ENCODE results near the gene ATP13A4.

ATP13A4 gene

DNA sequence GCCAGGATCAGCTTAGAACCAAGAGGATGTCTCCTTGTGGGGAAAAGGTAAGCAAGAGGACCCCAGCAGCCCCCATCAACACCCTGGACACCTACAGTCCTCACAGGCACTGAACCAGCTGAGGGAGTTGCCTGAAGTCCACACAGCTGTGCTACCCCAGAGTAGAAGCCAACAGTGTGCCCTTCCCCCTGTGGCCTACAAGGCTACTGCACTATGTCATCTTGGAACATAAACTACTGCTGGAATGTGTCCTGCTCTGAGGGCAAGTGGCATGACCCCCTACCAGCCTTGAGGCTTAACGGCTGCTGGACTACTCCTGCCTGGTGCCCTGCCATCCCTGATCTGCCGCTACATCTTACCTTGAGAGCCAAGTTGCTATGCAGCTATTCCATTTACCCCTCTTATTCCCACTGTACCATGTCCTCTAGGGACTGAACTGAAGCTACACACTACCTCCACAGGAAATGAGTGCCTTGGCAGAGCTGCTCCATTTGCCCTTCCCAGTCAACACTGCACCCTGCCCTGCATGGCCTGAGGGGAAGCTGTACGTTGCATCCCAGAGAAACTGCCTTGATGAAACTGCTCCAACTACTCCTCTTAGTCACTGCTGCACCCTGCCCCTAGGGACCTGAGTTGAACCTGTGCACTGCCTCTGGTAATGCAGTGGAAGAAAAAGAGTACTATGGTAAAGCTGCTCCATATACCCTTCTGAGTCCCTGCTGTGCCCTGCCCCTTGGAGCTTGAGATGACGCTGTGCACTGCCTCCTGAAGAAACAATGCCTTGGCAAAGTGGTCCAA is 135.9 kb downstream of the ATP13A4 start:
- Mint-ChIP-seq H3K27ac (no peak overlapping the region), H3K9me3 (ENCODE audit: low read depth) (peaks cover 35% of the 10 kb centered on the region), H3K4me1 (ENCODE audit: low read depth) (no peaks in the 10 kb centered on the region), H3K27me3 (no peaks in the 10 kb centered on the region), H3K36me3 (peaks cover 50% of the 10 kb centered on the region), H3K4me3 (no peak overlapping the region)

DNA sequence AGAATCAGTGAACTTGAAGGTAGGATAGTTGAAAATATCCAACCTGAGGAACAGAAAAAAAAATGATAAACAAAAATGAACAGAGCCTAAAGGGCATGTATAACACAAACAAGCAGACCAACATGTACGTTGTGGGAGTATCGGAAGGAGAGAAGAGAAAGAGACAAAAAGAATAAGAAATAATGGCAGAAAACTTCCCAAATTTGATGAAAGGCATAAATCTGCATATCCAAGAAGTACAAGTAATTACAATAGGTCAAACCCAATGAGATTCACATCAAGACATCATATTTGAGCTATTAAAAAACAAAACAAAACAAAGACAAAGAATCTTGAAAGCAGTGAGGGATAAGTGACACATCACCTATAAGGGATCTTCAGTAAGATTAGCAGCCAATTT is 138.1 kb downstream of the ATP13A4 start:
- Mint-ChIP-seq H3K4me3 (no peak overlapping the region), H3K9me3 (ENCODE audit: low read depth) (peaks cover 22% of the 10 kb centered on the region), H3K27ac (no peak overlapping the region), H3K4me1 (ENCODE audit: low read depth) (no peaks in the 10 kb centered on the region), H3K27me3 (no peaks in the 10 kb centered on the region), H3K36me3 (peaks cover 44% of the 10 kb centered on the region)

DNA sequence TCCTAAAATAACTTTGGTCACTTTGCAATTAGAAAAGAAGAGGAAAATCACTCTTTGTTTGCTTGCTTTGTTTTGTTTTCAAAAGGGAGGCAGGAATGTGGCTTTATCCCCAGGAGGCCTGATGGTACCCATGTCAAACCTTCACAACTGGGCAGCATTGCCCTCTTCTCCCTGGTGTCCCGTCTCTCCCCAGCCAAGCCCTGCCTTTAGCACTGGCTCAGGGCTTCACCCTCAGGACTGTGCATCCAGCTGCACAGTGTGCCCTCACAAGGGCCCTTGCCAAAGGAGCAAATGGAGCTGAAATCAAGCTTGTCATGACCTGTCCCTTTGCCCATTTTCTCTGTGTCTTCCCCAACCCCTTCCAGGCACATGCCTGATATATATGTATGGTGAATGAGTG is 147.0 kb downstream of the ATP13A4 start:
- peaks cover 4% of the 10 kb centered on the region for H3K36me3 Mint-ChIP-seq
- no peak overlapping the region for H3K27ac Mint-ChIP-seq
- H3K27me3 Mint-ChIP-seq = no peaks in the 10 kb centered on the region
- H3K4me3 Mint-ChIP-seq = no peak overlapping the region
- H3K9me3 Mint-ChIP-seq (ENCODE audit: low read depth) = no peaks in the 10 kb centered on the region
- H3K4me1 Mint-ChIP-seq (ENCODE audit: low read depth) = no peaks in the 10 kb centered on the region

DNA sequence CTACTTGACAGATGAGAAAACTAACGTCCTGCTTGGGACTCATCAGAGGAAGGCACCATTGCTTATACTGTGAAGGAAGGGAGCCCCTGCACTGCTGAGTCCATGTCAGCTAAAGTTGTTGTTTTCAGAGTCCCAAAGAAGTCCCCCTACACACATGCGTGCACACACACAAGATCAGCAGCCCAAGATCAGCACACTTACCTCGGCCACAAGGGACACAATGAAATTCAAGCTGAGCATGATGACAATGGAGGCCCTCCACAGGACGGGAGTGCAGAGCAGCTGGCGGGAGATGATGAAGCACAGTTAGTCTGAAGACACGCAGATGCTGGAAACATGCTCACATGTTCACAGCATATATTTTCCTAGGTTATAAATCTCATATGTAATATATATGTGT is 147.6 kb downstream of the ATP13A4 start:
- Mint-ChIP-seq H3K4me1 (ENCODE audit: low read depth) (no peaks in the 10 kb centered on the region), H3K36me3 (peaks cover 4% of the 10 kb centered on the region), H3K27ac (no peak overlapping the region), H3K9me3 (ENCODE audit: low read depth) (no peaks in the 10 kb centered on the region), H3K4me3 (no peak overlapping the region), H3K27me3 (no peaks in the 10 kb centered on the region)

DNA sequence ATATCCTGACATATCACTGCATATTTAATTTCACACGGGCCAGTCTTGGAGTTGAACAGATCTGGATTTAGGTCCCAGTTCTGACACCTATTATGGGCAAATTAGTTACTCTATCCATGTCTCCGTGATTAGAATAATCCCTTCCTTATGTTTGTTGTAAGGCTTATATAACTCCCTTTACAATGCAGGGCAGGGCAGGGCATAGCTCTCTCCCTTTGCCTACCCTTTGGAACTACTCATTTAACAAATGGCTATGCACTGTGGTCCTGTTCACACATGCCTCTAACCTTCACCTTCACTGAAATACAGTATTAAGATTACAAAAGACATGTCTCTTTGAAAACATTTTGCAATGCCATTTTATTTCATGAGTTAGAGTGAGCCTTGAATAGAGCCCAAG is 151.4 kb downstream of the ATP13A4 start:
- H3K9me3 Mint-ChIP-seq (ENCODE audit: low read depth) = no peaks in the 10 kb centered on the region
- no peak overlapping the region for H3K4me3 Mint-ChIP-seq
- H3K36me3 Mint-ChIP-seq = peaks cover 4% of the 10 kb centered on the region
- no peaks in the 10 kb centered on the region for H3K4me1 Mint-ChIP-seq (ENCODE audit: low read depth)
- H3K27ac Mint-ChIP-seq = no peak overlapping the region
- no peaks in the 10 kb centered on the region for H3K27me3 Mint-ChIP-seq

DNA sequence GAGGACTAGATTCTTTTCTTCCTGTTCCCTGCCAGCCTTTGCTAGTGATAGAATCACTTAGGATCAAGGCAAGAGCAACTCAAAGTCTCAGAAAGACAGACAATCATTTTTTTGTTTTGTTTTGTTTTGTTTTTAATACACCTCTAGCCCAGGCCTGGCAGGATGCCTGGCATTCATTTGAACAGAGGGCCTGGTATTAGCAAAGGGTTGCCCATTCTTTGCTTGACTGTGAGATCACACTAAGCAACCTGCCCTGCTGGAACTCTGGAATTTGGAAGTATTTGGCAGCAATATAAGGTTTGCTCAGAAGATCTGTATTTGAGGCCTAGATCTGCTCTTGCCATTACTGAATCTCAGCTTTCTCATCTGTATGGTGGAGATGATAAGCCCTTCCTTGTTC is 154.4 kb downstream of the ATP13A4 start:
- Mint-ChIP-seq H3K27me3 (peaks cover 4% of the 10 kb centered on the region), H3K36me3 (peaks cover 4% of the 10 kb centered on the region), H3K9me3 (ENCODE audit: low read depth) (no peaks in the 10 kb centered on the region), H3K4me1 (ENCODE audit: low read depth) (no peaks in the 10 kb centered on the region), H3K27ac (no peak overlapping the region), H3K4me3 (no peak overlapping the region)

DNA sequence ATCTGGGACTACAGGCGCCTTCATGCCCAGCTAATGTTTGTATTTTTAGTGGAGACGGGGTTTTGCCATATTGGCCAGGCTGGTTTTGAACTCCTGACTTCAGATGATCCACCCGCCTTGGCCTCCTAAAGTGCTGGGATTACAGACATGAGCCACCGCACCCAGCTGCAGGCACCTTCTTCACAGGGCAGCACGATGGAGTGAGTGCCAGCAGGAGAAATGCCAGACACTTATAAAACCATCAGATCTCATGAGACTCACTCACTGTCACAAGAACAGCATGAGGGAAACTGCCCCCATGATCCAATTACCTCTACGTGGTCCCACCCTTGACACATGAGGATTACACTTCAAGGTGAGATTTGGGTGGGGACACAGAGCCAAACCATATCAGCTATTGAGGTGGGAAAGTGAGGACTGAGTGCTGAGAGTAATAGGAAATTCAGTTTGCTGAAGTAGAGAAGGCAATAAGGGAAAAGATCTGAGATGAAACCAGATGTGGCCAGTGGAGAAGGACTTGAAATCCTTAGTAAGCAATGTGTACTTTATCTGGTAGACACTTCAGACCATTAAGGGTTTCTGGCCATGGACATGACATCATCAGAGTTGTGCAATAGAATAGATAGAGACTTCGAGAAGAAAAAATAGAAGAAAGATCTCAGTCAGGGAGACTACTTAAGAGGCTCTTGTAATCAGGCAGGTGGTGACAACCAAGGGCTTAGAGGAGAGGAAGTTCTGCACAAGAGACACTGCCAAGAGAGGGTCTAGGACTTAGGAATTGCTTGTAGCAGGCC is 158.0 kb downstream of the ATP13A4 start:
- peaks cover 6% of the 10 kb centered on the region for H3K27me3 Mint-ChIP-seq
- H3K36me3 Mint-ChIP-seq = no peaks in the 10 kb centered on the region
- H3K4me3 Mint-ChIP-seq = no peak overlapping the region

DNA sequence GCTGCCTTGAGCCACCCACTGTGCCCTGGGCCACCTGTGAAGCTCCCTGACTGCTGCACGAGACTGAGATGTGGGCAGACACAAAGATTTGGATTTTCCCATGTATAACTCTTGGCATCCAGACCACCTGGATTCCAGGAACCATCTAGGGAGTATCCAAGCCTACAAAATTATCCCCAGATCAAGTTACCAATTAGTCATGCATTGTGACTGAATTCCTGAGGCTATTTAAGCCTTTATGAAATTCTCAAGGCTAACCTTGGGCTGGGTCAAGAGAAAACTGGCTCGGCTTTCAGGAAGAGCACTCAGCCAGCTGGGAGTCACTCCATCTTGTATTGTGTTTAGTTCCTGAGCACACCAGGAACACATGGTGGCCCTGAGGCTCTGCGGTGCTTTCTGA is 162.8 kb downstream of the ATP13A4 start:
- no peaks in the 10 kb centered on the region for H3K4me1 Mint-ChIP-seq (ENCODE audit: low read depth)
- peaks cover 13% of the 10 kb centered on the region for H3K27me3 Mint-ChIP-seq
- H3K36me3 Mint-ChIP-seq = no peaks in the 10 kb centered on the region
- no peak overlapping the region for H3K27ac Mint-ChIP-seq
- no peak overlapping the region for H3K4me3 Mint-ChIP-seq
- H3K9me3 Mint-ChIP-seq (ENCODE audit: low read depth) = no peaks in the 10 kb centered on the region

More for the DNA sequence above, 158.0 kb downstream of the ATP13A4 start:
- Mint-ChIP-seq H3K4me1 (ENCODE audit: low read depth) (no peaks in the 10 kb centered on the region), H3K27ac (no peak overlapping the region), H3K9me3 (ENCODE audit: low read depth) (no peaks in the 10 kb centered on the region)

DNA sequence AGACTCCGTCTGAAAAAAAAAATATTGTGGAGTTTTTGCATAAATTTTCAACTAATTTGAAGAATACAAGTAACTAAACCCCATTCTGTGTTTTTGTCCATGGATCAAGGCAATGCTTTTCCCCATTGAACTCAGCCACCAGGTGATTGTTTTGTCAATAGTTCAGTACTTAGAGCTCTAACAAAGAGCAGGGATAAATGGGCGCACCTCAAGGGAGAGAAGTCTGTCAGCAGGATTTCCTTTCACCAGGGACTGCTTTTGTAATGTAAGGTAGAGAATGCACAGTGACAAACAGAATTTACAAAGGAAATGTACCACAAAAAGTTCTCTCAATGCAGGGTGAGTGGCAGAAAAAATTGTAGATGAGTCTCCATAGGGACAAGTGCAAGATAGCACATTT is 165.4 kb downstream of the ATP13A4 start:
- Mint-ChIP-seq H3K27me3 (peaks cover 11% of the 10 kb centered on the region), H3K27ac (no peak overlapping the region), H3K4me1 (ENCODE audit: low read depth) (no peaks in the 10 kb centered on the region), H3K4me3 (no peak overlapping the region), H3K36me3 (no peaks in the 10 kb centered on the region), H3K9me3 (ENCODE audit: low read depth) (no peaks in the 10 kb centered on the region)

DNA sequence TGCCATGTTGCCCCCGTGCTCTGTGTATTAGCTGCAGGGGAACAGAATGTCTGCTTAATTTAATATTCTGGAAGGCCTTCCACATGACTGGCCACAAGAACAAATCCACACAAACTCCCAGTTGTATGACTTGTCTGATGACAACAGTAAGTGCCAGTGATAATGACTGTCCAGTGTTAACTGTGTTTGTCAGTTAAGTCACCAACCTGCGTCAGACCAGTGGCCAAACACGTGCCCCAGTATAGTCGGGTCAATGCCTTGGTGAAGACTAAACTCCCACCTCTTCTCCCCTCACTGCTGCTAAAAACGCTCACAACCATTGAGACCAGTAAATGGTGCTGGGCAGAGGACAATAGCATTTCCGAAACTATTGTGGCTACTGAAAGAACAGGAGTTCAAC is 166.3 kb downstream of the ATP13A4 start:
- H3K4me3 Mint-ChIP-seq = no peak overlapping the region
- H3K9me3 Mint-ChIP-seq (ENCODE audit: low read depth) = no peaks in the 10 kb centered on the region
- no peaks in the 10 kb centered on the region for H3K36me3 Mint-ChIP-seq
- H3K27me3 Mint-ChIP-seq = peaks cover 12% of the 10 kb centered on the region
- no peaks in the 10 kb centered on the region for H3K4me1 Mint-ChIP-seq (ENCODE audit: low read depth)
- H3K27ac Mint-ChIP-seq = no peak overlapping the region

DNA sequence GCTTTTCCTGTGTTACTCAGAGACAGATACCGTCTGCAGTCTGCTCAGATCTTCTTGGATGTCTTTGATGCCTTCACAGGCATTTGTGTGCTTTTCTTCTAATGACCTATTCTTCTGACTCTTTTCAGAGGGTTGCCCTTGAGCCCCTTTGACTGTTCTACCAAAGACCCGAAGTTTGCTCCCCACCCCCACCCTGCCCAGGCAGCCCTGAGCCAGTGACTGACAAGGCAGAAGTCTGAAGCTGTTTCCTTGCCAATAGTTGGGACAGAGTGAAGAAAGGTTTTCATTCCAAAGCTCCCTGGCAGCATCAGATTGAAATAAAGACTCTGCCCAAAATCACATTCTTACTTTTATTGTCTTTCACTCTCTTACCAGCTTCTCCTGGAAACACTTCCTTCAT is 167.1 kb downstream of the ATP13A4 start:
- Mint-ChIP-seq H3K27me3 (peaks cover 12% of the 10 kb centered on the region), H3K36me3 (no peaks in the 10 kb centered on the region), H3K9me3 (ENCODE audit: low read depth) (no peaks in the 10 kb centered on the region), H3K4me3 (no peak overlapping the region), H3K4me1 (ENCODE audit: low read depth) (no peaks in the 10 kb centered on the region), H3K27ac (no peak overlapping the region)

DNA sequence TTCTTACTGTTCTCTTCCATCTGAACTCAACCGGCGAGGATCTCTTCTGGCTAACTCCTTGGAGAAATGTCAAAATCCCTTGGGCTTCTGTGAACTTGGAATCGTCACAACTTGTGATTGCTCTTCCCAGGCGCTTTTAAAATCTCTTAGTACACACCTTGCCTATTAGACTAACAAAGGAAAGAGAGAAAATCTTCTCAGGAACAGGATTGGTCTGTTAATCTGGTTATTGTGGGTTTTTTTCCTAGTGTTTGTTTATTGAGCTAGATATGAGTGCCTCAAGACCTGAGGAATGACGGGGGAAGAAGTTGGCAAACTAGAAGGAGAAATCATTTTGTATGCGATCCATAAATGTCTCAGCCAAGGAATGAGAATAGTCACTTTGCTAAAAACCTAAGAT is 176.0 kb downstream of the ATP13A4 start, which contains the start of gene ATP13A5:
TSS of gene ATP13A5 (minus strand) at position 48 of the 400 bp plus-strand sequence. CDS start at position 20, 28 bp downstream.
- H3K4me1 Mint-ChIP-seq (ENCODE audit: low read depth) = no peaks in the 10 kb centered on the region
- H3K27me3 Mint-ChIP-seq = peaks cover 4% of the 10 kb centered on the region
- H3K9me3 Mint-ChIP-seq (ENCODE audit: low read depth) = no peaks in the 10 kb centered on the region
- H3K27ac Mint-ChIP-seq = no peak within 1 kb of the TSS
- H3K4me3 Mint-ChIP-seq = no peak within 1 kb of the TSS
- H3K36me3 Mint-ChIP-seq = no peaks in the 10 kb centered on the region

DNA sequence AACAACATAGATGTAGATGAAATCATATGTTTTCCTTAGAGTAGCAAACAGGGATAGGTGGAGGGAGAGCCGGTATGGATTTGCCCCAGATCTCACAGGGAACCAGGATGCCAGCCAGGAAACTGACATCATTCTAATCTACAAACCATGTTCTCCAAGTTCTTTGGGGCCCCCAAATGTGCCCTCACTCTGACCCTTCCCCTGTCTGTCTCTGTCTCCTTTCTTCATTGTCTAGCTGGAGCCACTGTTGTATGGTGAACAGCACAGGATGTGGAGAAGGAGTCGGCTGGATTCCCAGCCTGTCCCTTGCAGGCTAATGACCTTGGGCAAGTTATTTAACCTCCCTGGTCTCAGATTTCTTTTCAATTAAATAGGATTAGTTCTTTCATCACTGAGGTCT is 177.1 kb downstream of the ATP13A4 start:
- Mint-ChIP-seq H3K27me3 (peaks cover 6% of the 10 kb centered on the region), H3K27ac (no peak overlapping the region), H3K36me3 (no peaks in the 10 kb centered on the region), H3K4me3 (no peak overlapping the region), H3K9me3 (ENCODE audit: low read depth) (no peaks in the 10 kb centered on the region), H3K4me1 (ENCODE audit: low read depth) (peaks cover 1% of the 10 kb centered on the region)

DNA sequence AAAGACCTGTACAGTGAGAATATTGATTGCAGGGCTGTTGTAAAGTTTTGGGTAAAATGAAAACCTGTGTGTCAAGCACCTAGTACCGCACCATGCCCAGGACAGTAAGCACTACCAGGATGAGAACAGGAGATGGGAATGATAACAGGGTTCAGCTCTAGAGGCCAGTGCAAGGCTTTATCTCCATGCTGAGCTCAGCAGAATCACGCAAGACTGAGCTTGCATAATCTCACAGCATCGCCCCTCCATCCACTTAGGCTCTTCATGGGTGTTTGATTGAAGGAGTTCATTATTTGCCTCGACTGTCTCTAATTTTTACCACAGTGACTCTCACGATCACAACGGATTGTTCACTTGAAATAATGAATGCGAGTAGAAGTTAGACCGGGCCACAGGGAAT is 179.1 kb downstream of the ATP13A4 start:
- no peaks in the 10 kb centered on the region for H3K9me3 Mint-ChIP-seq (ENCODE audit: low read depth)
- H3K4me3 Mint-ChIP-seq = no peak overlapping the region
- no peak overlapping the region for H3K27ac Mint-ChIP-seq
- H3K27me3 Mint-ChIP-seq = peaks cover 6% of the 10 kb centered on the region
- H3K4me1 Mint-ChIP-seq (ENCODE audit: low read depth) = peaks cover 1% of the 10 kb centered on the region
- no peaks in the 10 kb centered on the region for H3K36me3 Mint-ChIP-seq

DNA sequence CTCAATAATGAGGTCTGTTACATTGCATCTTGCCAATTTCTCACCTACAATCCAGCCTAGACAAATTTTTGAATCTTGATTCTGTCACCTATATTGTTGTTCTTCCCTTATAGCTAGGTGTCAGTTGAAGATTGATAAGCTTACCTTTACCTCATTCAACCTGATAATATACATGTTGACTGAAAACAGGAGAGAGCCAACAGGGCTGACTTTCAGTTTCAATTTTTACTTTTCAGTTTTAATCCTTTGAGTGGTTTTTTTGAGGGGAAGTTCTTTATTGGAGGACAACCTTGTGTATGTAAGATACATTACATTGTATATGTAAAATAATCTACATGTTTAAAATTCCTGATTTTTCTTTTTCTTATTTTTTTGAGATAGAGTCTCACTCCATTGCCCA is 181.9 kb downstream of the ATP13A4 start:
- no peak overlapping the region for H3K4me3 Mint-ChIP-seq
- no peaks in the 10 kb centered on the region for H3K36me3 Mint-ChIP-seq
- peaks cover 1% of the 10 kb centered on the region for H3K4me1 Mint-ChIP-seq (ENCODE audit: low read depth)
- H3K27me3 Mint-ChIP-seq = peaks cover 5% of the 10 kb centered on the region
- no peaks in the 10 kb centered on the region for H3K9me3 Mint-ChIP-seq (ENCODE audit: low read depth)
- H3K27ac Mint-ChIP-seq = no peak overlapping the region
